C4-2B (cell line): ENCODE measurements around the gene LRRC56.

ENCODE experiments used
- H3K27ac ChIP-seq: fragments of 450-650 bp; 2 replicates; pipeline ENCODE4 v1.5.1; 2017
- CTCF ChIP-seq: fragments of 450-650 bp; conservative IDR thresholded peaks from 2 replicates; pipeline ENCODE4 v1.5.1; 2017; ENCODE audit warnings: mild to moderate bottlenecking
- ZFX ChIP-seq: fragments of 450-650 bp; IDR thresholded peaks from 2 replicates; pipeline ENCODE4 v1.6.1; 2017

The LRRC56 gene

GRCh38 chr11:555780-556661 lies 18.7 kb downstream of the LRRC56 start:
- TF ChIP-seq ZFX (no peak), CTCF (no peak)
- H3K27ac ChIP-seq = no peak overlapping the region

GRCh38 chr11:556662-557256 lies 19.4 kb downstream of the LRRC56 start:
- TF ChIP-seq CTCF (no peak), ZFX (no peak)
- no peak overlapping the region for H3K27ac ChIP-seq

GRCh38 chr11:557328-558132 lies 20.2 kb downstream of the LRRC56 start:
- H3K27ac ChIP-seq = no peak overlapping the region
- TF ChIP-seq ZFX (no peak), CTCF (no peak)

GRCh38 chr11:558503-558902 lies 21.2 kb downstream of the LRRC56 start:
- no peak overlapping the region for H3K27ac ChIP-seq
- TF ChIP-seq ZFX (no peak), CTCF (no peak)

GRCh38 chr11:559020-559620 lies 21.8 kb downstream of the LRRC56 start:
- H3K27ac ChIP-seq = no peak overlapping the region
- TF ChIP-seq CTCF (no peak), ZFX (no peak)

- peak overlapping the region; percentile 99 for H3K27ac ChIP-seq
- no peak for TF ChIP-seq CTCF
- TF ChIP-seq ZFX = no peak
These were observed 22.5 kb downstream of the LRRC56 start for GRCh38 chr11:559712-560304.
